ENCODE data around the gene KLK3.

GRCh38 chr19:50896591-50897190, 42.0 kb downstream of the KLK3 start:
- TF ChIP-seq RAD21 (CRISPR knock-in tag; IDR thresholded peaks at IDR 0.05) (no peak), NFE2L1 (CRISPR knock-in tag; IDR thresholded peaks at IDR 0.05; ENCODE audit: borderline replicate concordance) (no peak)

Data from HepG2 (cell line).